Measurements from ENCODE around the gene NFATC3. TPM values are rescaled to one million over a fixed set of nuclear protein-coding genes. Genes with fewer than 3 reads are reported as not detected.
"Not testable (repeated sequence)": the region's sequence is repeated elsewhere in the genome, so short reads cannot be mapped to it uniquely, and the experiment has no call there.

Gene NFATC3
- total and polyA plus RNA-seq, 2 of the 8 experiments (the other 6 are each of a cell fraction or from before 2014, with no cell fraction given): 17.6 to 34.5 TPM

- TF ChIP-seq SUZ12 (IDR thresholded peaks at IDR 0.05; ENCODE audit: low read length): no peak
- no peak for TF ChIP-seq EGR1 (IDR thresholded peaks at IDR 0.05; ENCODE audit: borderline replicate concordance, low read depth, low read length)
- TF ChIP-seq EP300 (IDR thresholded peaks at IDR 0.05; ENCODE audit: borderline replicate concordance in 1 of 2, low read depth in 2 of 2, low read length in 2 of 2): no peak
- no peak for TF ChIP-seq KDM4A (IDR thresholded peaks at IDR 0.05; ENCODE audit: low read depth, low read length, severe bottlenecking)
- TF ChIP-seq, protein P1, sequence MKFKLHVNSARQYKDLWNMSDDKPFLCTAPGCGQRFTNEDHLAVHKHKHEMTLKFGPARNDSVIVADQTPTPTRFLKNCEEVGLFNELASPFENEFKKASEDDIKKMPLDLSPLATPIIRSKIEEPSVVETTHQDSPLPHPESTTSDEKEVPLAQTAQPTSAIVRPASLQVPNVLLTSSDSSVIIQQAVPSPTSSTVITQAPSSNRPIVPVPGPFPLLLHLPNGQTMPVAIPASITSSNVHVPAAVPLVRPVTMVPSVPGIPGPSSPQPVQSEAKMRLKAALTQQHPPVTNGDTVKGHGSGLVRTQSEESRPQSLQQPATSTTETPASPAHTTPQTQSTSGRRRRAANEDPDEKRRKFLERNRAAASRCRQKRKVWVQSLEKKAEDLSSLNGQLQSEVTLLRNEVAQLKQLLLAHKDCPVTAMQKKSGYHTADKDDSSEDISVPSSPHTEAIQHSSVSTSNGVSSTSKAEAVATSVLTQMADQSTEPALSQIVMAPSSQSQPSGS (IDR thresholded peaks at IDR 0.05; ENCODE audit: low read length): no peak
- no peak for TF ChIP-seq TAF1 (IDR thresholded peaks at IDR 0.05; ENCODE audit: low read depth, low read length)
- no peak for TF ChIP-seq JUND (IDR thresholded peaks at IDR 0.05; ENCODE audit: low read length)
- no peak for TF ChIP-seq SIN3A (conservative IDR thresholded peaks at IDR 0.05 in 1 of 2, IDR thresholded peaks at IDR 0.05 in 1 of 2; ENCODE audit: low read depth in 1 of 2, low read length in 2 of 2)
- no peak for TF ChIP-seq FOSL1 (IDR thresholded peaks at IDR 0.05; ENCODE audit: insufficient read depth, low read depth, low read length)
These were observed 28.6 kb downstream of the NFATC3 start (continued) for GRCh38 chr16:68113765-68114240.

DNA sequence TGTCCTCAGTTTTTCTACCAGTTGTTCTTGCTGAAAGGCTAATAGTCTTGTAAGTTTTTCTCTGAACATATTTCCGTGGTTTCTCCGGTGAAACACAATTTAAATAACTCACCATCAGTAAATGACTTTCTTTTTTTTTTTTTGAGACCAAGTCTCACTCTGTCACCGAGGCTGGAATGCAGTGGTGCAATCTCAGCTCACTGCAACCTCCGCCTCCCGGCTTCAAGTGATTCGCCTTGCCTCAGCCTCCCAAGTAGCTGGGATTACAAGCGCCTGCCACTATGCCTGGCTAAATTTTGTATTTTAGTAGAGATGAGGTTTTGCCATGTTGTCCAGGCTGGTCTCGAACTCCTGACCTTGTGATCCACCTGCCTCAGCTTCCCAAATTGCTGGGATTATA is 29.8 kb downstream of the NFATC3 start:
- POLR2A ChIA-PET (ENCODE audit: partially characterized antibody); H4K5ac ChIP-seq (ENCODE audit: insufficient read length, low read depth, low read length); H3K27me3 ChIP-seq (replicated peaks in 1 of 4; ENCODE audit: control insufficient read depth in 3 of 4, extremely low read depth in 1 of 4, insufficient read depth in 3 of 4, low read length in 3 of 4); H4K91ac ChIP-seq (replicated peaks; ENCODE audit: insufficient read length, low read length); H3K18ac ChIP-seq (ENCODE audit: extremely low read depth, low read length); H3K36me3 ChIP-seq (ENCODE audit: control insufficient read depth in 2 of 4, insufficient read depth in 4 of 4, low read length in 3 of 4); H2BK120ac ChIP-seq (replicated peaks; ENCODE audit: low read depth, low read length); H2AFZ ChIP-seq (ENCODE audit: low read length); H2BK20ac ChIP-seq (ENCODE audit: low read length); H3K4ac ChIP-seq (replicated peaks; ENCODE audit: insufficient read length, low read depth, low read length); H3K9me3 ChIP-seq (ENCODE audit: insufficient read depth in 2 of 2, low read depth in 1 of 2, low read length in 1 of 2); H3K23me2 ChIP-seq (ENCODE audit: low read depth, low read length); H2AK5ac ChIP-seq (ENCODE audit: low read depth, low read length); H3K23ac ChIP-seq (ENCODE audit: insufficient read length); H3K56ac ChIP-seq (replicated peaks; ENCODE audit: insufficient read length, low read depth, low read length); H4K8ac ChIP-seq (ENCODE audit: extremely low read depth, insufficient read depth, low read length); H2BK5ac ChIP-seq (ENCODE audit: low read depth, low read length); H4K20me1 ChIP-seq (replicated peaks in 1 of 2; ENCODE audit: control insufficient read depth in 1 of 2, insufficient read depth in 2 of 2, low read length in 2 of 2); H2BK12ac ChIP-seq (ENCODE audit: low read depth, low read length); H3K27ac ChIP-seq (ENCODE audit: low read depth, low read length); H3K4me2 ChIP-seq (ENCODE audit: insufficient read depth in 1 of 2, low read depth in 2 of 2, low read length in 2 of 2); H3K4me3 ChIP-seq (ENCODE audit: extremely low read depth in 1 of 4, insufficient read depth in 2 of 4, low read depth in 3 of 4, low read length in 4 of 4); H2BK15ac ChIP-seq (ENCODE audit: low read length); H3K4me1 ChIP-seq (replicated peaks in 1 of 4; ENCODE audit: control insufficient read depth in 3 of 4, insufficient read depth in 4 of 4, low read length in 3 of 4); H3K9ac ChIP-seq (replicated peaks in 1 of 4; ENCODE audit: extremely low read depth in 1 of 4, low read depth in 3 of 4, low read length in 3 of 4); FAIRE-seq; DNase-seq (ENCODE audit: low read depth in 1 of 2, low spot score in 2 of 2); H3K14ac ChIP-seq (ENCODE audit: insufficient read length): not testable (repeated sequence)
- H3K79me2 ChIP-seq (ENCODE audit: control insufficient read depth in 1 of 2, insufficient read depth in 2 of 2, low read length in 2 of 2): peaks cover 0 to 86% of the 10 kb centered on the region in 2 experiments; a peak in 2 of 4 replicates
- WGBS, 2 experiments (ENCODE audit: extremely low coverage in 1 of 2, insufficient coverage in 1 of 2, insufficient read length in 1 of 2, insufficient replicate concordance in 2 of 2, low coverage in 1 of 2, low lambda C conversion rate in 2 of 2, missing lambda C conversion rate in 1 of 2): 95% methylated on average over 8 of the region's 8 CpGs; no CpG with 5 or more reads in 1 of the 2 experiments
- CTCF ChIA-PET (ENCODE audit: partially characterized antibody): interaction anchor here (0.7 to 0.8 kb wide), 2 partner anchors 18 to 101 kb away, joined by 3 to 4 read pairs; no protein-coding TSS in a partner anchor
- H3K79me1 ChIP-seq (ENCODE audit: low read depth, low read length): peaks cover 13% of the 10 kb centered on the region

Measured in H1 (cell line).